WI38 (cell line): ENCODE measurements around the gene ZMYM1.

Experiments
- H3K4me3 ChIP-seq: 2 replicates; pipeline ENCODE4 v1.5.1; 2011; ENCODE audit warnings: low read depth, mild to moderate bottlenecking, control low read depth, low read length
- CTCF ChIP-seq: IDR thresholded peaks from 2 replicates; pipeline ENCODE4 v1.5.1; 2012; ENCODE audit warnings: low read depth, mild to moderate bottlenecking, control low read depth, low read length

Gene ZMYM1

GRCh38 chr1:35037206-35037605, 42.0 kb upstream of the ZMYM1 start:
- no peak for TF ChIP-seq CTCF
- no peak overlapping the region for H3K4me3 ChIP-seq

GRCh38 chr1:35038723-35039122, 40.5 kb upstream of the ZMYM1 start:
- TF ChIP-seq CTCF: no peak
- H3K4me3 ChIP-seq: no peak overlapping the region

- TF ChIP-seq CTCF: no peak
- H3K4me3 ChIP-seq: no peak overlapping the region
These were observed 35.7 kb upstream of the ZMYM1 start for GRCh38 chr1:35043498-35043897.

GRCh38 chr1:35044431-35044830, 34.8 kb upstream of the ZMYM1 start:
- TF ChIP-seq CTCF: no peak
- H3K4me3 ChIP-seq: no peak overlapping the region

GRCh38 chr1:35046730-35047129, 32.5 kb upstream of the ZMYM1 start:
- H3K4me3 ChIP-seq: no peak overlapping the region
- TF ChIP-seq CTCF: no peak

GRCh38 chr1:35047188-35047858, 31.9 kb upstream of the ZMYM1 start:
- no peak for TF ChIP-seq CTCF
- no peak overlapping the region for H3K4me3 ChIP-seq

- no peak overlapping the region for H3K4me3 ChIP-seq
- no peak for TF ChIP-seq CTCF
These were observed 30.1 kb upstream of the ZMYM1 start for GRCh38 chr1:35049116-35049515.
